WI38 (cell line): ENCODE data around the gene TRIM38.
A peak's percentile ranks its signal among the peaks of the same experiment; 100 is the strongest.

Experiments used
- H3K4me3 ChIP-seq: 2 replicates; pipeline ENCODE4 v1.5.1; 2011; ENCODE audit warnings: low read depth, mild to moderate bottlenecking, control low read depth, low read length
- TF ChIP-seq, protein P1 (sequence below): IDR thresholded peaks from 2 replicates; pipeline ENCODE4 v1.5.1; 2012; ENCODE audit warnings: low read depth, mild to moderate bottlenecking, control low read depth, low read length

TRIM38 gene

DNA sequence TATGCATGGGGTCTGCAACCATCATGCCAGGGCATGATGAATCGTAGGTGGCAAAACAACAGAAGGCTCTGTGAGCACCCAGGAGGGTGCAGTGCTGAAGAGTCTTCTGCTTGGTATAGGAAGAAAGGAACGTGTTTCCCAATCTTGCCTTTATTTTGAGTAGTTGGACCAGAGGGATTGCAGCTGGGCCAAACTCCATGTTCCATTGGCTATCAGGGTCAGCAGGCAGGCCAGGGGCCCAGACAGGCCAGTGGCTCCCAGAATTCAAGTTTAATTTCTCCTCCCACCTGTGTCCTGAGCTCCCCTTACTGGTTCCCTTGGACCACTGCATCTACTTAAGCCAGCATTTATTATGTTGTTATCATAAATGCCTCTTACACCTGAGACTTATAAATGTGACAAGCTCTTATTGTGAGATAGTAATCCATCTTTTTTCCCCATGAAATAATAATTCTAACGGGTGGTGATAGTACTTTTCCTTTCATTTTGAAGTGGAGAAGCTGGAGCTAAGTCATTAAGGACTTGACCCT lies 918 bp upstream of the TRIM38 start:
- TF ChIP-seq, protein P1, sequence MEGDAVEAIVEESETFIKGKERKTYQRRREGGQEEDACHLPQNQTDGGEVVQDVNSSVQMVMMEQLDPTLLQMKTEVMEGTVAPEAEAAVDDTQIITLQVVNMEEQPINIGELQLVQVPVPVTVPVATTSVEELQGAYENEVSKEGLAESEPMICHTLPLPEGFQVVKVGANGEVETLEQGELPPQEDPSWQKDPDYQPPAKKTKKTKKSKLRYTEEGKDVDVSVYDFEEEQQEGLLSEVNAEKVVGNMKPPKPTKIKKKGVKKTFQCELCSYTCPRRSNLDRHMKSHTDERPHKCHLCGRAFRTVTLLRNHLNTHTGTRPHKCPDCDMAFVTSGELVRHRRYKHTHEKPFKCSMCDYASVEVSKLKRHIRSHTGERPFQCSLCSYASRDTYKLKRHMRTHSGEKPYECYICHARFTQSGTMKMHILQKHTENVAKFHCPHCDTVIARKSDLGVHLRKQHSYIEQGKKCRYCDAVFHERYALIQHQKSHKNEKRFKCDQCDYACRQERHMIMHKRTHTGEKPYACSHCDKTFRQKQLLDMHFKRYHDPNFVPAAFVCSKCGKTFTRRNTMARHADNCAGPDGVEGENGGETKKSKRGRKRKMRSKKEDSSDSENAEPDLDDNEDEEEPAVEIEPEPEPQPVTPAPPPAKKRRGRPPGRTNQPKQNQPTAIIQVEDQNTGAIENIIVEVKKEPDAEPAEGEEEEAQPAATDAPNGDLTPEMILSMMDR, result no peak
- peak overlapping the region; percentile 83 for H3K4me3 ChIP-seq

DNA sequence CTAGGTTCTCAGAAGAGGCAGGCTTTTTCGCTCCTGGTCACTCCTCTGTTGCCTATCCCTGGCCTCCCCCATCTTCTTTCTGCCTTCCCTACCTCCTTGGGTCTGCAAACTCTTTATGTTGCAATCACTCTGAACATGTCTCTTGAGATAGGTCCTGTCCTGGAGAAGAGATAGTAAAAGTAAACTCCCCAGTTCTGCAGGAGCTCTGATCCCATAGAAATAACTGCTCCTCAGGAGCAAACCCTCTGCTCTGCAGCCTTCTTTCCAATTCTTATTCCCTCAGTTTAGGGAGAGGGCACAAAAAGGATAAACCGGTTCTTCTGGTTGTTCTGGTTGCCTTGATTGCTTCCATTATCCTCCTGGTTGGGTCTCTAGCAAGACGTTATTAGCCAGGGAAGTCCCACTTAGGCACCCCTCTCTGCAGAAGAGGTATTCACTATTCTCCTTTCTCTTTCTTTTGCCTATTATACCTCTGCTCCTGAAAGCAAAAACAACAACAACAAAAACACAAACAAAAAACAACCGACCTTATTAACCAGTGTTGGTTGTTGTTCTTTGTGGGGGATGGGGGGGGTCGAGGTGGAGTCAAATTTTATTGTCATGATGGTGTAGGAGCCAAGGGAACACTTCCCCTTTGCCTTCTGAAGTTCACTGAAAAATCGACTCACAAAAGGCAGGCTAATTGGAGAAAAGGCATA lies 973 bp downstream of the TRIM38 start:
- TF ChIP-seq, protein P1, result no peak
- peak overlapping the region; percentile 83 for H3K4me3 ChIP-seq

DNA sequence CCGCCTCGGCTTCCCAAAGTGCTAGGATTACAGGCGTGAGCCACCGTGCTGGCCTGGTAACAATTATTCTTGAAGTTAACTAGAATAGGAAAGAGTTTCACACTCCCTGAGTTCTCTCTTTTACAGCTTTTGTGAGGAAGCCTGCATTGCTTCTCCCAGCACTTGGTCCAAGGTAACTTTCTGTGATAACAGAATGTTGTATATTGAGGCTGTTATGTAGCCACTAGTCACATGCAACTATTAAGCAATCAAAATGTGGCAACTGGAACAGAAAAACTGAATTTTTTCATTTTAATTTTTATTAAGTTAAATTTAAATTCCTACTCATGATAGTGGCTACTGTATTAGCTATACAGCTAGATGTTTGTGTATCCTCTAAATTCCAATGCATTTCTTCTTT lies 2.5 kb downstream of the TRIM38 start:
- TF ChIP-seq, protein P1, result no peak
- H3K4me3 ChIP-seq, result no peak overlapping the region

DNA sequence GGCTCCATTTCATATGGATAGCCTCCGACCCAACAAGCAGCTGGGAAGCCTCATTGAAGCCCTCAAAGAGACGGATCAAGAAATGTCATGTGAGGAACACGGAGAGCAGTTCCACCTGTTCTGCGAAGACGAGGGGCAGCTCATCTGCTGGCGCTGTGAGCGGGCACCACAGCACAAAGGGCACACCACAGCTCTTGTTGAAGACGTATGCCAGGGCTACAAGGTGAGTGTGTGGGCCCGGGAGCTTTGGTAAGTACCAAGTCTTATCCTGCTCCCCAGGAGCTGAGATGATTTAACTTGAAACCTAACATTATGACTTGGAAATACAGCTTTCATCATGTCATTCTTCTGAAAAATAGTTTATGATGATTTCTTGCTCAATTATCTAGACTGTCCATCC lies 4.1 kb downstream of the TRIM38 start:
- no peak overlapping the region for H3K4me3 ChIP-seq

DNA sequence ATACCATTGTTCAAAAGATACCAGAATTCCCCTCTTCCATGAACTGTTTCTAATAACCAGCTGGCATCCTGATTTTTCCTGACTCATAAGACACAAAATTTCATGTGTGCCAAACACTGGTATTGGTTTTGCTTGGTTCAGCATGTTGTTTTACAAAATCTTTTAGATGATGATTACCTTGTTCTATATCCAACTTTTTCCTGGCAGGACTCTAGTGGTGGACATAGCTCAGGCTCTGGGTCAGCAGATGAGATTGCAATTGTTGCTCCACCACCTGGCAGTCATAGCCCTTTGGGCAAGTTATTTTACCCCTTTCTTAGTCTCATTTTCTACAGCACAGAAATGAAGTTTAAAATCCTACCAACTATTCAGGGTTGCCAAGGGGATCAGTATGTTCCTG lies 6.2 kb downstream of the TRIM38 start:
- no peak overlapping the region for H3K4me3 ChIP-seq
- TF ChIP-seq, protein P1, result no peak

More for the DNA sequence above, 4.1 kb downstream of the TRIM38 start:
- TF ChIP-seq, protein P1, result no peak

DNA sequence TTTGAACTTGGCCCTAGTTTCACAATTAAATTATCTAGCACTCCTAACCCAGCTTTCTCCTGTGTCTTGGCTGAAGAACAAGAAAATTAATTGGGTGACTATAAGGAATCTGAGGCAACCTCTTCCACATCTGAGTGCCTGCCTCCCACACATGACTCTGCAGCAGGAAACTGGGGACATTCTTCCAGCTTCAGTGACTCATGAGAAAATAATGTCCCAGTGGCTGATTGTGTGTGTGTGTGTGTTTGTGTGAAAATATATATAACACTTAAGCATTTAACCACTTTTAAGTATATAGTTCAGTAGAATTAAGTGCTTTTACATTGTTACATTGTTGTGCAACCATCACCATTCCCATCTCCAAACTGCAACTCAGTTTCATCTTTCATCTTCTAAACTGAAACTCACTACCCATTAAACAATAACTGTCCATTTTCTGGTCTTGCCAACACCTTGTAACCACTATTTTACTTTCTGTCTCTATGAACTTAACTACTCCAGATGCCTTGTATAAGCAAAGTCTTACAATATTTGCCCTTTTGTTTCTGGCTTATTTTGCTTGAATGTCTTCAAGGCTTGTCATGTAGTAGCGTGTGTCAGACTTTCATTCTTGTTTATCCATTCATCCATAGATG lies 8.7 kb downstream of the TRIM38 start:
- H3K4me3 ChIP-seq, result no peak overlapping the region
- TF ChIP-seq, protein P1, result no peak

DNA sequence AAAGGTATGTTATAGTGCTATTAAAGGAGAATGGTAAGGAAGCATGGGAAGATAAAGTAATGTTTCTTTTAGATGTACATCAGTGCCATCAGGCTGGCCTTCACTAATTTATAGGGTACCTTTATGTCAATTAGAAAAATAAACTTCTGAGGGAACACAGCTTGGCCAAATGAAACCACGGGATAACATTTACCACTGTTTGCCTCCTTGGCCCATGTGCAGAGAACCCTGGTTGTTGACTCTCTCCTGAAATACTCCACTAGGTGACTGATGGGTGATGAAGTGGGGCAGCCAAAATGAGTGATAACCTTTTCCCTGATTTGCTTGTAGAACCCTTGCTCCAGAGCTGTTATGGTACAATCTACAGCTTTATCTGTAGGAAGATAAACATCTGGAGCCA lies 9.5 kb downstream of the TRIM38 start:
- no peak overlapping the region for H3K4me3 ChIP-seq
- TF ChIP-seq, protein P1, result no peak
